CD4-positive, alpha-beta T cell treated with Interleukin-4 for 1 hour (primary cell): ENCODE results near the gene OPHN1.

Experiments
- DNase-seq, 2 donors: peaks; one replicate each; pipeline ENCODE4 v3.0.0-alpha.2; 2020 to 2022

The OPHN1 gene, protein sequence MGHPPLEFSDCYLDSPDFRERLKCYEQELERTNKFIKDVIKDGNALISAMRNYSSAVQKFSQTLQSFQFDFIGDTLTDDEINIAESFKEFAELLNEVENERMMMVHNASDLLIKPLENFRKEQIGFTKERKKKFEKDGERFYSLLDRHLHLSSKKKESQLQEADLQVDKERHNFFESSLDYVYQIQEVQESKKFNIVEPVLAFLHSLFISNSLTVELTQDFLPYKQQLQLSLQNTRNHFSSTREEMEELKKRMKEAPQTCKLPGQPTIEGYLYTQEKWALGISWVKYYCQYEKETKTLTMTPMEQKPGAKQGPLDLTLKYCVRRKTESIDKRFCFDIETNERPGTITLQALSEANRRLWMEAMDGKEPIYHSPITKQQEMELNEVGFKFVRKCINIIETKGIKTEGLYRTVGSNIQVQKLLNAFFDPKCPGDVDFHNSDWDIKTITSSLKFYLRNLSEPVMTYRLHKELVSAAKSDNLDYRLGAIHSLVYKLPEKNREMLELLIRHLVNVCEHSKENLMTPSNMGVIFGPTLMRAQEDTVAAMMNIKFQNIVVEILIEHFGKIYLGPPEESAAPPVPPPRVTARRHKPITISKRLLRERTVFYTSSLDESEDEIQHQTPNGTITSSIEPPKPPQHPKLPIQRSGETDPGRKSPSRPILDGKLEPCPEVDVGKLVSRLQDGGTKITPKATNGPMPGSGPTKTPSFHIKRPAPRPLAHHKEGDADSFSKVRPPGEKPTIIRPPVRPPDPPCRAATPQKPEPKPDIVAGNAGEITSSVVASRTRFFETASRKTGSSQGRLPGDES

DNA sequence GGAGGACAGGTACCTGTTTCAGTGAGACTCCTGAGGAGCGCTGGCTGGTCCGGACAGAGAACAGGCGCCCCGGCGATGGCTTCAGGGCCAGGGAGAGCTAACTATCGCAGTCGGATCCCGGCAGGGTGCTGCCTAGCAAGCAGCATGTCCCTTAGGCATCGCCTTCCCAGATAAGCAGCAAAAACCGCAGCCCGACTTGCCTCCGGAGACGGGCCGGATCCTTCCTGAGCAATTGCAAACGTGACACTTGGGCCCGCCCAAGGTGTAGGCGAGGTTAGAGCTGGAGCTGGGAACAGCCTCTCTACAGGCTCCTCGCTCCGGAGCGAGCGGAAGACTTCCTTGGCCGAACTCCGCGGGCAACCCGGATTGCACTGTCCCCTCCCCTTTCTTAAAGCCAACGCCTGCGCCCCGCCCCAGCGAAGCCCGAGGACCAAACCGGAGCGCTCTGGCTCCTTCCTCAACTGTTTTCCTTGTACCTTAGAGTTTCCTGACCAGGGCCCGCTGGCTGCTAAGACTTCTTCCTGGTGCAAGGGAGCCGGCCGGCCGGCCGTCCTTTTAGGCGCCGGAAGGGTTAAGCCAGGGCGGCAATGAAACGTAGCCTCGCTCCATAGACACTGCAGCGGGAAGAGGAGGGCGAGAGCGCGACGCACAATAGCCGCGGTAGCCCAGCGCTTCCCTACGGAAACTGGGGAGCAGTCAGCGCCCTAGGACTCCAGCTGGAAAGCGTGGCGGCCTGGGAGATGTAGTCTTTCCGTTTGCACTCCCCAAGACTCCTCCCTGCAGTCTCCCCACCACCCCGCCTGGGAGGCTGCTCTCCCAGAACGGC, at the start of gene OPHN1:
OPHN1 (minus strand) TSS at position 341 of the 826 bp plus-strand sequence. CDS start 475 bp downstream, outside the sequence.
- no peak for DNase-seq

DNA sequence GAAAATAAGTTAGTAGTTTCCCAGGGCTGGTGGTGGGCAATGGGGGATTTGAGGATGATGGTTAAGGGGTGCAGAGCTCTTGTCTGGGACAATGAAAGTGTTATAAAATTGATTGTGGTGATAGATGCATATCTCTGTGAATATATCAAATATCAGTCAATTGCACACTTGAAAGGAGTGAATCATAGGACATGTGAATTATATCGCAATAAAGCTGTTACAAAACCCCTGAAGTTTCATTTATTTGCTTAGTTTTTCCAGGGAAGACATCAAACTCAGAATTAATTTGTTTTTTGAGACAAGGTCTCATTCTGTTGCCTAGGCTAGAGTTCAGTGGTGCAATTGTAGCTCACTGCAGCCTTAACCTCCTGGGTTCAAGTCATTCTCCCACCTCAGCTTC, 47.7 kb upstream of the OPHN1 start:
- DNase-seq: no peak

DNA sequence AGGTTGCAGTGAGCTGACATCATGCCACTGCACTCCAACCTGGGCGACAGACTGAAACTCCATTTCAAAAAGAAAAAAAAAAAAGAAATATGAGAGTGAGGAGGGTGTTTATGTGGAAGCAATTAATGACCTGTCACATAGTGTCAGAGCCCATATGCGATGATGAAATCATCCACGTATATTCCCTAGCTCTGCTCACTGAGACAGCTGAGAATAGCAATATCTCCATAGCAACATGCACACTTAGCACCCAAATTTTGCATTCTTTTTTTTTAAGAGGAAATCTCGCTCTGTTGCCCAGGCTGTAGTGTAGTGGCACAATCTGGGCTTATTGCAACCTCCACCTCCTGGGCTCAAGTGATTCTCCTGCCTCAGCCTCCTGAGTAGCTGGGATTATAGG, 31.5 kb upstream of the OPHN1 start:
- no peak for DNase-seq

DNA sequence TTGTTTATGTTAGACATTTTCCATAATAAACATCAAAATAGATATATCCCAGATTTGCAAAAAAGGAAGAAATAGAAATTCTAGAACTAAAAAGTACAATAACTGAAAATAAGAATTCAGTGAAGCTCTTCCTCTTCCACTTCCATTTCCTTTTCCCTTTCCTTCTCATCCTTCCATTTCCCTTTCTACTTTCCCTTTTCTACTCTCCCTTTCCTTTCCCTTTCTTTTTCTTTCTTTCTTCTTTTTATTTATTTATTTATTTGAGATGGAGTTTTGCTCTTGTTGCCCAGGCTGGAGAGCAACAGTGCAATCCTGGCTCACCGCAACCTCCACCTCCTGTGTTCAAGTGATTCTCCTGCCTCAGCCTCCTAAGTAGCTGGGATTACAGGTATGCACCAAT, 30.6 kb upstream of the OPHN1 start:
- no peak for DNase-seq

DNA sequence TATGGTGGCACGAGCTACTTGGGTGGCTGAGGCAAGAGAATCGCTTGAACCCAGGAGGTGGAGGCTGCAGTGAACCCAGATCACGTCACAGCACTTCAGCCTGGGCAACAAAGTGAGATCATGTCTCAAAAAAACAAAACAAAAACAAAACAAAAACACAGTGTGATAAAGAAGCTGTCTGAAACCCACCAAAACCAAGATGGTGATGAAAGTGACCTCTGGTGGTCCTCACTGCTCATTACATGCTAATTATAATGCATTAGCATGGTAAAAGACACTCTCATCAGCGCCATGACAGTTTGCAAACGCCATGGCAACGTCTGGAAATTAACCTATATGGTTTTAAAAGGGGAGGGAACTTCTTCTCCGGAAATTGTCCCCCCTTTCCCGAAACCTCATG, 29.4 kb upstream of the OPHN1 start:
- DNase-seq: peak in 1 of 2 donors; percentile 36

DNA sequence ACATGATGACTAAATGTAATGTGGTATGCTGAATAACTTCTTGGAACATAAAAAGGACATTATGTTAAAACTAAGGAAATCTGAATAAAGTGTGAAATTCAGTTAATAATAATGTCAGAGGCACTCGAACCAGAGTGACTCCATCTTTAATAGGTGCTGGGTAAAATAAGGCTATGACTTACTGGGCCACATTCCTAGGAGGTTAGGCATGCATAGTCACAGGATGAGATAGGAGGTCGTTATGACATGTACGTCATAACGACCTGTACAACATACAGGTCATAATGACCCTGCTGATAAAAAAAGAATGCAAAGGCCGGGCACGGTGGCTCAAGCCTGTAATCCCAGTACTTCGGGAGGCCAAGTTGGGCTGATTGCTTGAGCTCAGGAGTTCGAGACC, 28.9 kb upstream of the OPHN1 start:
- DNase-seq: no peak

DNA sequence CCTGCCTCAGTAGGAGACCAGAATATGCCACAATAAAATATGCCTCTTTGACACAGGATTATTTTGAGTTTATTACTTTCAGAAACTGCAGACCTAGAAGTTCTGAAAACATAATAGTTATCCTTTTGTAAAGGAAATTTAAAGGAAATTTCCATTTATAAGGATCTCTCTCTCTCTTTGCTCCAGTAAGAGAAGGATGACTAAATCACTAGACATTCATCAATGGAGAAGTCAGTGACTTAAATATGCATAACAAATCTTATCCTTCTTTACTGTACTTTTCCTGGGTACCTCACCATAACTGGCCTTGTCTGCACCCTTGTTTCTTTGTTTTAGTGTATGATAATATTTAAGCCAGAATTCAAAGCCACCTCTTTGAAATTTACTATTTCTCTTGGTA, 28.3 kb upstream of the OPHN1 start:
- no peak for DNase-seq

DNA sequence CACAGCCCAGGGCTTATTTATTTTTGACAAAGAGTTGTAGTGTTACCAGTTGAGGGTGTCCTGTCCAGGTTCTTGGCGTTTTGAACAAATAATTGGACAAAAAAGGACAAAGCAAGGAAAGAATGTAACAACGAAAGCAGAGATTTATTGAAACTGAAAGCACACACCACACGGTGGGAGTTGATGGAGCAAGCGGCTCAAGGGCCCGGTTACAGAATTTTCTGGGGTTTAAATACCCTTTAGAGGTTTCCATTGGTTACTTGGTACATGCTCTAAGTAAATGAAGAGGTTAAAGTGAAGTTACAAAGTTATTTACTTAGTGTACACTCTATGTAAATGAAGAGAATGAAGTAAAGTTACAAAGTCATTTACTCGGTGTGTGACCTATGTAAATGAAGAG, 27.8 kb upstream of the OPHN1 start:
- no peak for DNase-seq

DNA sequence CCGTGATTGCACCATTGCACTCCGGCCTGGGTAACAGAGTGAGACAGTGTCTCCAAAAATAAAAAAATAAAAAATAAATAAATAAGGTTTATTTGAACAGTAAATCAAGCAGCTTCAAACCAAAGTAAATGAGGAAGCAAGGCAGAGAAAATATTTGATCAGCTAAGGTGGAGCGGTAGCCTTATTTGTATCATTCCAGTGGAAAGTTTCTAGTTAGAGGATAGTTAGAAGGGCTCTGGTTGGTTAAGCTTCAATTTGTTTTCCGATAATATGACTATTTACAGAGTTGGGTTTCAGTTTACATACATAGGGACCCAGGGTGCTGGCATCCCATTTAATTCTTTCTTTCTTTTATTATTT, 21.8 kb upstream of the OPHN1 start:
- DNase-seq: no peak

DNA sequence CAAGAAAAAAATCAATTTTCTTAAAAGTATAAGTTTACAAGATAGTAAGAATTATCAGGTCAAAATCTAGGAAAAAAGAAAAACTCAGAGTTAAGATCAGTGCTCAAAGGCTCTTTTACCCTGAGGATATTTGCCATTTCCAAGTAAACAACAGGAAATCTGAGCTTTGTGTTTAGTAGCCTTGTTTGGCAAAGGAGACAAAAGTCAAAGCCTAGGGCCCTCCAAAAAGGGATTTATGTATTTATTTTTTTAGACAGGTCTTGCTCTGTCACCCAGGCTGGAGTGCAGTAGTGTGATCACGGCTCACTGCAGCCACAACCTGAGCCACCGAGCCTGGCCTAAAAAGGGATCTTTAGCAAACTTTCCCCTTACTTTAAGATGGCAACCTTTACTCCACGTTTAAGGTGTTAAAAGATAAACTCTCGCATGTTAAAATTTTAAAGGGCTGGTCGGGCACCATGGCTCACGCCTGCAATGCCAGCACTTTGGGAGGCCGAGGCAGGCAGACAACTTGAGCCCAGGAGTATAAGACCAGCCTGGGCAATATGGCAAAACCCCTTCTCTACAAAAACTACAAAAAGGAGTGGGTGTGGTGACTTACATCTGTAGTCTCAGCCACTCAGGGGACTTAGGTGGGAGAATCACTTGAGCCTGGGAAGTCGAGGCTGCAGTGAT, 21.3 kb upstream of the OPHN1 start:
- DNase-seq: no peak

DNA sequence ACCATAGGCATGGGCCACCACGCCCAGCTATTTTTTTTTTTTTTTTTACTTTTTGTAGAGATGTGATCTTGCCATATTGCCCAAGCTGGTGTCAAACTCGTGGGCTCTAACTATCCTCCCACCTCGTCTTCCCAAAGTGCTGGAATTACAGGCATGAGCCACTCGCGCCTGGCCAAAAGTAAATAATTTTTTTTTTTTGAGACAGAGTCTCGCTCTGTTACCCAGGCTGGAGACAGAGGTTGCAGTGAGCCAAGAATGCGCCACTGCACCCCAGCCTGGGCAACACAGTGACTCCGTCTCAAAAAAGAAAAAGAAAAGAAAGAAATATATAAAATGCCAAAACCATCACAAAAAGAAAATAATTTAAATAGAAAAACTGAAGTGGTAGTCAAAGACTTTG, 18.4 kb upstream of the OPHN1 start:
- DNase-seq: no peak

DNA sequence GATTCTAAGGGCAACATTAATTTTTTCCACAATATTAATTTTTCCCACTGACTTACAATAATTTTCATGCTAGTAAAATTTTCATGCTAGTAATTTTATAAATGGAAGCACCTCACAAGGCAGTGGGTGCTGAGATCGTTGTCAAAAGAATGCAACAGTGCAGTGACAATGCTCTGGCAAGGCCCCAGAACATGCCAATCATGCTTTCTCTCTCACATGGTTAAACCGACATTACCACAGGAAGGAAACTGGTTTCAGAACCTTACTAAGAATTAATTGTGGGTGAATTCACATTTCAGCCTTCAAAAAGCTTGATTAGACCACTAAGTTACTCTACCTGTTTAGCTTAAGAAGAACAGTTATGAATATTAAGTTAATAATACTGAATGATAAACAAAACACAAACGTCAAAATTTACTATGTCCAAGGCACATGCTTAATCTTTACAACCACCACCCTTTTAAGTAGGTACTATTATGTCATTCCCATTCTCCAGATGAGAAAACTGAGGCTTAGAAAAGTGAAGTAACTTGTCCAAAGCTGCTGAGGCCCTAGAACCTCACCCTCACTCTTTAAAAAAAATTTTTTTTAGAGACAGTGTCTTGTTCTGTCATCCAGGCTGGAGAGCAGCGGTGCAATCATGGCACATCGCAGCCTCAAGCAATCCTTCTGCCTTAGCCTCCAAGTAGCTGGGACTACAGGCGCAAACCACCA, 10.0 kb upstream of the OPHN1 start:
- peak in 1 of 2 donors; percentile 39 for DNase-seq

DNA sequence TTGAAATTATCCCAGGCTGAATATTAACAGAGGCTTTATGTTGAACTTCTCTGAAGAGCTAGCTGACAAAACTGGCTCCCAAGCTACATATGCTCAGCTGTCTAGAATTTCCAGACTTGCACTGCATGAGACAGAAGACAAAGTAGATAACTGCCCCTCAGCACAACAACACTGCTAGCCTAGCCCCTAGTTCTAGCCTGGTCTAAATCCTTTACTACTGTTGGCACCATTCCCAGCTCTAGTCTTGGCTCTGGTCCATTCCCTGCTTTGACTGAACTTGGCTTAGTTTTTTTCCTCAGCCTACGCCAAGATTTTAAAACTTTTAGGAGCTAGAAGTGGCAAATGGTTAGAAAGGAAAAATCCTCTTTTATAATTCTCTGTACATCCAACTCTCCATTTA, 7.6 kb upstream of the OPHN1 start:
- DNase-seq: no peak

DNA sequence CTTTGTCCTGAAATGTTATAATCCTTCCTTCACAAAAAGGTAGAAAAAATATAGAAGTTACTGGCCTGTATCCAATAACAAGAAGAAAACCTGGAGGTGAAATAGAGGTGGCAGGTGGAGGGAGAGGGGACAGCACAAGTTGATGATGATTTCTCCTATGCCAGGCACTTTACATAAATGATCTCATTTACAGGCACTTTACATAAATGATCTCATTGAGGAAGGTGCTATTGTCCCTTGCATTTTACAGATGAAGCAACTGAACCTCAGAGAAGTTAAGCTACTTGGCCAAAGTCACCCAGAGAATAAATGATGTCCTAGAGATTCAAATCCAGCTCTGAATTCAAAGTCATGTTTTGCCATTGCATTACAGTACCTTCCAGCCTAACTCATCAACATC, 7.1 kb upstream of the OPHN1 start:
- DNase-seq: no peak

DNA sequence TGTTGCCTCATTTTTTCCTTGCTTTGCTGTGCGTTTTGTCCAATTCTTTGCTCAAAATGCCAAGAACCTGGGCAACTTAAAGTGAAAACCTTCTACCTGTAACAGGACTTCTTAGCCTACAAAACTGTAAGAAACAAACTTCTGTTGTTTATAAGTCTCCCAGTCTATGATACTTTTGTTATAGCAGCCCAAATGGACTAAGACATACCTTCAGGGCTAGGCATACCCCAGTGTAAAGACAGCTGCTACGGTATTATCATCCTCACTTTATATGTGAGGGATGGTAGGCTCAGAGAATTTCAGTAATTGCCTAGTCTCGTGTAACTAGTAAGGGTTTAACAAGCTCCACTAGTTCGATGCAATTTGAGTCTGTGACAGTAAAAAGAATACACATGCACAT, 6.0 kb upstream of the OPHN1 start:
- no peak for DNase-seq

DNA sequence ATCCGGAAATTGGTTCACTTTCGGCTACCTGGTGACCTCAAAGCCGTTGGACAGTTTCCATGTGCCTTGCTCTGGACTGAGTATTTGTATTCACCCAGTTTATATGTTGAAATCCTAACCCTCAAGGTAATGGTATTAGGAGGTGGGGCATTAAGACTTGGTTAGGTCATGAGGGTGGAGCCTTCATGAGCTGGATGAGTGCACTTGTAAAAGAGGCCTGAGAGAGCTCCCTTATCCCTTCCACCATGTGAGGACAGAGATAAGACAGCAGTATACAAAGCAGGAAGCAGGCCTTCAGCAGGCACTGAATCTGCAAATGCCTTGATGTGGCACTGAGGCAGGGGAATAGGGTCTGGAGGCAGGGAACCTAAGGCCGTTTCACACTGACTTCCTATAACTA, 5.3 kb upstream of the OPHN1 start:
- no peak for DNase-seq

DNA sequence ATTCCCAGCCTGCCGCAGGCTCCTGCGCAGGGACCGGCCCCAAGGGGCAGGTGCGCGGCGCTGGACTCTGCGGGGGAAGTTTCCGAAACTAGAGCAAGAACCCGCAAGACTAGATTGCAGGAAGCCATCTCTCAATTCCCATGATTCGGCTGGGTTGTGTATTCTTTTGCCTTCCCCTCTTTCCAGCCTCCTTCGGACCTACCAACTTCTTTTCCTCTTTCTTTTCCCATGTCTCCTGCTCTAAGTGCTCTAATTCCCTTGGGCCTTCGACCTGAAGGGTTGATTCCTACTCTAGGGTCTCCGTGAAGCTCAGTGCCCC, 645 bp upstream of the OPHN1 start:
- DNase-seq: no peak

DNA sequence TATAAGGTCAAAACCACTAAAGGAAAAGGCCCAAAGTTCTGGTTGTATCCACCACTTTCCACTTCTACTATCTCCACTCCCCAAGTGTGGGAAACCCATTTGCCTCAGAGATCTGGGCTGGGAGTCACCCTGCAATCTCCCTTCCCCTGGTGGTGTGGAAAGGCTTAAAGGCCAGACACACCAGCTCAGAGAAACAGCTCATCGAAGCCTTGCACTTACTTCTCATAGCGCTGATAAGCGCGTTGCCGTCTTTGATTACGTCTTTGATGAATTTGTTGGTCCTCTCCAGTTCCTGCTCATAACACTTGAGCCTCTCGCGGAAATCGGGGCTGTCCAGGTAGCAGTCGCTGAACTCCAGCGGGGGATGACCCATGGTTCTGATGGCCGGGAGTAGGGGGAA, 647 bp downstream of the OPHN1 start:
- no peak for DNase-seq

DNA sequence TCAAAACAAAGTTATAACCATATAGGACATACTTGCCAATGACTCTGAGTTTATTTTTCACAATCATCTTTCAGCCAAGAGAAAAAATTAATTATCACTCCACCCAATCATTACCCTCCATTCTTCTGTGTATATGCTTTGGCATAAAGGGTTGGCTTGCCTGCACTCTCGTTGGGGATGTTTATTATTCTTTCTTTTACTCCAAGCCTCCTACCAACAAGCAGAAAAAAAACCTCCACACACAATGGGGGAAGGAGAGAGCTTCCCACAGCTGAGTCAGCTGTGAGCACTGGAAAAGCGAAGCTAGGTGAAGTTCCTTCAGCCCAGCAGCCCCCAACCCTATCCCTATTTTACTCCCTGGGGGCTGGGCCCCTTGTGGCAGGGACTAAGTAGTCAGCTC, 1.5 kb downstream of the OPHN1 start:
- no peak for DNase-seq

DNA sequence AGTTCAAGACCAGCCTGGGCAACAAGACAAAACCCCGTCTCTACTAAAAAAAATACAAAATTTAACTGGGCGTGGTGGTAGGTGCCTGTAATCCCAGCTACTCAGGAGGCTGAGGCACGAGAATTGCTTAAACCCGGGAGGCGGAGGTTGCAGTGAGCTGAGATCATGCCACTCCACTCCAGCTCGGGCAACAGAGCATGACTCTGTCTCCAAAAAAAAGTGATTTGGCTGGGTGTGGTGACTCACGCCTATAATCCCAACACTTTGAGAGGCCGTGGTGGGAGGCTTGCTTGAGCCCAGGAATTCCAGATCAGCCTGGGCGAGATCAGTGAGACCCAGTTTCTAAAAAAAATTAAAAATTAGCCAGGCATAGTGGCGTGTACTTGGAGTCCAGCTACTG, 4.1 kb downstream of the OPHN1 start:
- no peak for DNase-seq

DNA sequence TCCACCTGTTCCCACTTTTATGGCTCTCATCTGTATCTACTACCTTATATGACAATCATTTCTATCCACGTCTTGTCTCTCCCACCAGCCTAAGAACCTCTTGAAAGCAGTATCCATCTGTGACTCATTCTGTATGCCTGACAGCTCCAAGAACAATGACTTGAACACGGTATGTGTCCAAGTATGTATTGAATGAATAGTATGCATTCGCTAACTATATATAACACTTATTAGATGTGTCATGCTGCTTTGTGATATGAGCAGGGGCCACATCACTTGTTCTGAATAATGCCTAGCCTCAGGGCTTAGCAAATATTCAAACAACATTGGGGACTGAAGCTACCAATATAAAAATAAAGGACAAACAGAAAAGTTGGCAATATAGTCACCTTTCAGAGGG, 4.9 kb downstream of the OPHN1 start:
- DNase-seq: no peak

DNA sequence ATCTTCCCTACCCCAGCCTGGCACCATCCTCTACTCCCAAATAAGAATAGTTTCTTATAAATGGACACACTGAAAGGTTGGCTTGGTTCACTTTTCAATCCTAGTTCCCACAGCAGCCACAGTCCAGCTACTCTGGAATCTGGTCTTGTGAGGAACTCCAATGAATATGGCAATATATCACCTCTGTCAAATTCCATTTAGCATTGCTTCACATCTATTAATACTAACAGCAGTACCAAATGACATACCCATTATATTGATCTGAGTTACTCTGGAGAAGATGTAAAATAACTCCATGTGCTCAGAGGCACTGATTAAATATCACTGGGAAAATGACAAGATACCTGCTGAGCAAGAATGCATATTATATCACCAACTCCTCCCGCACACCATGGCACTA, 8.6 kb downstream of the OPHN1 start:
- DNase-seq: no peak

DNA sequence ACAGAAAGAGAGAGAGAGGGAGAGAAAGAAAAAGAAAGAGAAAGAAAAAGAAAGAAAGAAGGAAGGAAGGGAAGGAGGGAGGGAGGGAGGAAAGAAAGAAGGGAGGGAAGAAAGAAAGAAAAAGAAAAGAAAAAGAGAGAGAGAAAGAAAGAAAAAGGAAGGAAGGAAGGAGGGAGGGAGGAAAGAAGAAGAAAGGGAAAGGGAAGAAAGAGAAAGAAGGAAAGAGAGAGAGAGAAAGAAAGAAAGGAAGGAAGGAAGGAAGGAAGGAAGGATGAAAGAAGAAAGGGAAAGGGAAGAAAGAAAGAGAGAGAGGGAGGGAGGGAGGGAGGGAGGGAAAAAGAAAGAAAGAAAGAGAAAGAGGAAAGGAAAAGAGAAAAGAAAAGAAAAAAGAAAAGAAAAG, 10.8 kb downstream of the OPHN1 start:
- DNase-seq: no peak
